Endothelial cell of umbilical vein (primary cell): ENCODE measurements around the gene RRH.

Source experiments
- EZH2 ChIP-seq: IDR thresholded peaks from 2 replicates; pipeline ENCODE4 v1.6.1; 2012; ENCODE audit warnings: borderline replicate concordance, low read depth, mild to moderate bottlenecking, moderate library complexity, low read length, inconsistent platforms; ENCODE audit not compliant: severe bottlenecking
- JUN ChIP-seq: IDR thresholded peaks from 2 replicates; pipeline ENCODE4 v1.6.1; 2011; ENCODE audit warnings: borderline replicate concordance, low read depth; ENCODE audit not compliant: insufficient read length, insufficient read depth
- MYC ChIP-seq: IDR thresholded peaks from one replicate; pipeline ENCODE4 v1.6.1; 2011; ENCODE audit warnings: mild to moderate bottlenecking, low read depth, low read length
- POLR2A ChIP-seq: IDR thresholded peaks from 2 replicates; pipeline ENCODE4 v1.6.1; 2012; ENCODE audit warnings: low read depth, mild to moderate bottlenecking, control low read depth, low read length
- POLR2AphosphoS5 ChIP-seq: IDR thresholded peaks from 2 replicates; pipeline ENCODE4 v1.6.1; 2012; ENCODE audit warnings: low read depth, mild to moderate bottlenecking, control low read depth, low read length, moderate library complexity; ENCODE audit not compliant: insufficient read depth
- TF ChIP-seq, protein P1 (sequence below), 2 donors: IDR thresholded peaks; 1 replicate in 1 of 2; 2 replicates in 1 of 2; pipeline ENCODE4 v1.5.1; 2011; ENCODE audit warnings: low read length in 2 of 2, mild to moderate bottlenecking in 2 of 2, moderate library complexity in 2 of 2, control low read depth in 1 of 2, inconsistent platforms in 1 of 2, low read depth in 1 of 2; ENCODE audit not compliant: insufficient read depth in 1 of 2; ENCODE audit errors: extremely low read depth in 1 of 2
- TF ChIP-seq, protein P2 (sequence below): IDR thresholded peaks from 2 replicates; pipeline ENCODE4 v1.6.1; 2011; ENCODE audit not compliant: insufficient read depth, insufficient read length

DNA sequence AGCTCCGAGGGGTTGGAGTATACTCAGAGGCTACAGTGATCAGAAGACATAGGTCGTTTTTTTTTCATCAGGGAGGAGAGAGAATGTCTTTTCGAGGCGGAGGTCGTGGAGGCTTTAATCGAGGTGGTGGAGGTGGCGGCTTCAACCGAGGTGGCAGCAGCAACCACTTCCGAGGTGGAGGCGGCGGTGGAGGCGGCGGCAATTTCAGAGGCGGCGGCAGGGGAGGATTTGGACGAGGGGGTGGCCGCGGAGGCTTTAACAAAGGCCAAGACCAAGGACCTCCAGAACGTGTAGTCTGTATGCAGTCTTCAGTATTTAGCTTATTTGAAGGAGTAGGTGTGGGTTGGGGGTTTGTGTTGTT is 11.7 kb upstream of the RRH start:
- no peak for TF ChIP-seq POLR2A
- TF ChIP-seq POLR2AphosphoS5: no peak
- TF ChIP-seq, protein P1, sequence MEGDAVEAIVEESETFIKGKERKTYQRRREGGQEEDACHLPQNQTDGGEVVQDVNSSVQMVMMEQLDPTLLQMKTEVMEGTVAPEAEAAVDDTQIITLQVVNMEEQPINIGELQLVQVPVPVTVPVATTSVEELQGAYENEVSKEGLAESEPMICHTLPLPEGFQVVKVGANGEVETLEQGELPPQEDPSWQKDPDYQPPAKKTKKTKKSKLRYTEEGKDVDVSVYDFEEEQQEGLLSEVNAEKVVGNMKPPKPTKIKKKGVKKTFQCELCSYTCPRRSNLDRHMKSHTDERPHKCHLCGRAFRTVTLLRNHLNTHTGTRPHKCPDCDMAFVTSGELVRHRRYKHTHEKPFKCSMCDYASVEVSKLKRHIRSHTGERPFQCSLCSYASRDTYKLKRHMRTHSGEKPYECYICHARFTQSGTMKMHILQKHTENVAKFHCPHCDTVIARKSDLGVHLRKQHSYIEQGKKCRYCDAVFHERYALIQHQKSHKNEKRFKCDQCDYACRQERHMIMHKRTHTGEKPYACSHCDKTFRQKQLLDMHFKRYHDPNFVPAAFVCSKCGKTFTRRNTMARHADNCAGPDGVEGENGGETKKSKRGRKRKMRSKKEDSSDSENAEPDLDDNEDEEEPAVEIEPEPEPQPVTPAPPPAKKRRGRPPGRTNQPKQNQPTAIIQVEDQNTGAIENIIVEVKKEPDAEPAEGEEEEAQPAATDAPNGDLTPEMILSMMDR (IDR thresholded peaks at IDR 0.05; ENCODE audit: extremely low read depth in 1 of 2, insufficient read depth in 1 of 2, low read depth in 1 of 2, low read length in 2 of 2): no peak
- TF ChIP-seq, protein P2, sequence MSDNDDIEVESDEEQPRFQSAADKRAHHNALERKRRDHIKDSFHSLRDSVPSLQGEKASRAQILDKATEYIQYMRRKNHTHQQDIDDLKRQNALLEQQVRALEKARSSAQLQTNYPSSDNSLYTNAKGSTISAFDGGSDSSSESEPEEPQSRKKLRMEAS: no peak
- no peak for TF ChIP-seq EZH2
- no peak for TF ChIP-seq MYC
- no peak for TF ChIP-seq JUN
